HEK293 (cell line): ENCODE measurements around the gene DOK4.

Experiments used
- CTCF ChIA-PET: fragments of 350-600 bp; formaldehyde crosslinking; extraction: SDS; loops from one replicate; lab custom pipeline; 2021; ENCODE audit warnings: antibody characterized with exemption; lab: Yijun Ruan, JAX
- POLR2A ChIA-PET: fragments of 300-600 bp; formaldehyde crosslinking; extraction: SDS; loops from one replicate; lab custom pipeline; 2020; ENCODE audit warnings: antibody characterized with exemption, inconsistent platforms; lab: Yijun Ruan, JAX
- H3K27ac ChIP-seq: fragments of 200-500 bp; sonication (Bioruptor generic); 2 replicates; pipeline ENCODE4 v1.5.1; 2014; ENCODE audit warnings: low read depth, low read length, control low read depth, inconsistent platforms; ENCODE audit errors: extremely low read depth
- H3K36me3 ChIP-seq, 2 experiments: fragments of 200-500 bp in 1 of 2; sonication (Bioruptor generic) in 1 of 2; 1 replicate in 1 of 2; 2 replicates in 1 of 2; pipeline ENCODE4 v1.5.1; 2014 to 2017; ENCODE audit warnings: inconsistent platforms in 2 of 2, low read length in 2 of 2; ENCODE audit not compliant: control insufficient read depth in 2 of 2, insufficient read depth in 1 of 2
- H3K4me1 ChIP-seq: fragments of 200-500 bp; sonication (Bioruptor generic); 2 replicates; pipeline ENCODE4 v1.5.1; 2014; ENCODE audit warnings: mild to moderate bottlenecking, low read length, inconsistent platforms; ENCODE audit not compliant: control insufficient read depth, insufficient read depth
- H3K4me3 ChIP-seq: 2 replicates; pipeline ENCODE4 v1.5.1; 2011; ENCODE audit warnings: low read depth, mild to moderate bottlenecking, control low read depth, low read length, moderate library complexity
- H3K9me3 ChIP-seq: fragments of 200-500 bp; sonication (Bioruptor generic); 2 replicates; pipeline ENCODE4 v1.5.1; 2014; ENCODE audit warnings: low read depth, low read length, inconsistent platforms; ENCODE audit not compliant: control insufficient read depth, insufficient read depth
- BCL11A ChIP-seq: fragments of 450-650 bp; formaldehyde crosslinking; IDR thresholded peaks from 2 replicates; pipeline ENCODE4 v1.5.1; 2016; ENCODE audit warnings: low read depth, missing biosample characterization, missing genetic modification characterization
- OSR2 ChIP-seq: fragments of 450-650 bp; formaldehyde crosslinking; IDR thresholded peaks from 2 replicates; pipeline ENCODE4 v1.5.1; 2016; ENCODE audit warnings: missing biosample characterization, missing genetic modification characterization
- SALL2 ChIP-seq: fragments of 450-650 bp; formaldehyde crosslinking; IDR thresholded peaks from 2 replicates; pipeline ENCODE4 v1.5.0; 2017; ENCODE audit warnings: missing biosample characterization, mild to moderate bottlenecking, missing genetic modification characterization, borderline replicate concordance
- SP7 ChIP-seq: fragments of 450-650 bp; formaldehyde crosslinking; IDR thresholded peaks from 2 replicates; pipeline ENCODE4 v1.5.1; 2016; ENCODE audit warnings: missing biosample characterization, missing genetic modification characterization
- ZBTB48 ChIP-seq: fragments of 450-650 bp; formaldehyde crosslinking; IDR thresholded peaks from 2 replicates; pipeline ENCODE4 v1.5.1; 2016; ENCODE audit warnings: missing biosample characterization, missing genetic modification characterization
- ZNF561 ChIP-seq: fragments of 450-650 bp; IDR thresholded peaks from 2 replicates; pipeline ENCODE4 v1.5.1; 2018; ENCODE audit warnings: missing biosample characterization, missing genetic modification characterization, borderline replicate concordance
- ZNF785 ChIP-seq: fragments of 450-650 bp; formaldehyde crosslinking; IDR thresholded peaks from 2 replicates; pipeline ENCODE4 v1.5.1; 2016; ENCODE audit warnings: missing biosample characterization, missing genetic modification characterization
- ZSCAN23 ChIP-seq: fragments of 450-650 bp; formaldehyde crosslinking; IDR thresholded peaks from 2 replicates; pipeline ENCODE4 v1.5.1; 2016; ENCODE audit warnings: missing biosample characterization, missing genetic modification characterization
- TF ChIP-seq, protein P1 (sequence below): fragments of 450-650 bp; formaldehyde crosslinking; IDR thresholded peaks from 2 replicates; pipeline ENCODE4 v1.5.1; 2017; ENCODE audit warnings: missing biosample characterization, missing genetic modification characterization
- TF ChIP-seq, protein P2 (sequence below): fragments of 450-650 bp; formaldehyde crosslinking; IDR thresholded peaks from 2 replicates; pipeline ENCODE4 v1.5.1; 2016; ENCODE audit warnings: missing biosample characterization, missing genetic modification characterization
- TF ChIP-seq, protein P3 (sequence below): fragments of 450-650 bp; formaldehyde crosslinking; IDR thresholded peaks from 2 replicates; pipeline ENCODE4 v1.5.1; 2017; ENCODE audit warnings: missing biosample characterization, mild to moderate bottlenecking, missing genetic modification characterization, moderate library complexity
- TF ChIP-seq, protein P4 (sequence below): fragments of 450-650 bp; formaldehyde crosslinking; IDR thresholded peaks from 2 replicates; pipeline ENCODE4 v1.5.1; 2016; ENCODE audit warnings: missing biosample characterization, missing genetic modification characterization
- TF ChIP-seq, protein P5 (sequence below): fragments of 450-650 bp; formaldehyde crosslinking; IDR thresholded peaks from 2 replicates; pipeline ENCODE4 v1.5.1; 2016; ENCODE audit warnings: missing biosample characterization, missing genetic modification characterization

Gene DOK4

DNA sequence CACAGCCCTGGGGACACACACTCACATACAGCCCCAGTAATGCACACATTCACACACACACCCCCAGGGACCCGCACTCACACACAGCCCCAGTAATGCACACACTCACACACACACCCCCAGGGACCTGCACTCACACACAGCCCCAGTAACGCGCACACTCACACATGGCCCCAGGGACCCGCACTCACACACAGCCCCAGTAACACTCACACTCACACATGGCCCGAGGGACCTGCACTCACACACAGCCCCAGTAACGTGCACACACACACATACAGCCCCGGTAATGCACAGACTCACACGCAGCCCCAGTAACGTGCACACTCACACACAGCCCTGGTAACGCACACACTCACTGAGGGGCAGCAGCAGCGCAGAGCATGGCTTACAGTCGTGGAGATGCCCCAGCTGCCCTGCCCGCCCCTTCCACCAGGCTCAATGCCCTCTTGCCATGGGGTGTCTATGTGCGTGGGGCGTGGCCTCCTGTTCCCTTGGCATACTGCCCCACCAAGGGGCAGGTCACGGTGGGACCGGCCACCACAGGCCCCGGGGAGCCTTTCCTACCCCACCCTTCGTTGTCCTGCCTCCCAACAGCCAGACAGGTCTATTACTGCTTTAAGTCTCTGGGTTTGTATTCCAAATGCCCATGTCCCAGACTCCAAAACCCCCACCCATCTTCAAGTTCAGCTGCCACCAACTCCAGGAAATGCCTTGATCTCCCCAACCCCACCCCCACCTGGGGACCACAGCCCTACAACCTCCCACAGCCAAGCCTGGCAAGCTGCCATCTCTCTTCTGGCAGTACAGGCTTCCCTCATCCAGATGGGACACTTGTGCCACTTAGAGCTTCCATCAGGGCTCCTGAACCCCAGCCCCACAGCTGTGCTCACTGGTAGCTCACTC, 47.4 kb upstream of the DOK4 start (continued):
- TF ChIP-seq, protein P1, sequence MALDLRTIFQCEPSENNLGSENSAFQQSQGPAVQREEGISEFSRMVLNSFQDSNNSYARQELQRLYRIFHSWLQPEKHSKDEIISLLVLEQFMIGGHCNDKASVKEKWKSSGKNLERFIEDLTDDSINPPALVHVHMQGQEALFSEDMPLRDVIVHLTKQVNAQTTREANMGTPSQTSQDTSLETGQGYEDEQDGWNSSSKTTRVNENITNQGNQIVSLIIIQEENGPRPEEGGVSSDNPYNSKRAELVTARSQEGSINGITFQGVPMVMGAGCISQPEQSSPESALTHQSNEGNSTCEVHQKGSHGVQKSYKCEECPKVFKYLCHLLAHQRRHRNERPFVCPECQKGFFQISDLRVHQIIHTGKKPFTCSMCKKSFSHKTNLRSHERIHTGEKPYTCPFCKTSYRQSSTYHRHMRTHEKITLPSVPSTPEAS, result peak; percentile 77
- TF ChIP-seq OSR2 (tag by site-specific recombination) (0 out of 2 replicates have a peak, but pooled peaks have one; percentile 23), SP7 (tag by site-specific recombination) (no peak), ZSCAN23 (tag by site-specific recombination) (no peak)
- TF ChIP-seq, protein P2, sequence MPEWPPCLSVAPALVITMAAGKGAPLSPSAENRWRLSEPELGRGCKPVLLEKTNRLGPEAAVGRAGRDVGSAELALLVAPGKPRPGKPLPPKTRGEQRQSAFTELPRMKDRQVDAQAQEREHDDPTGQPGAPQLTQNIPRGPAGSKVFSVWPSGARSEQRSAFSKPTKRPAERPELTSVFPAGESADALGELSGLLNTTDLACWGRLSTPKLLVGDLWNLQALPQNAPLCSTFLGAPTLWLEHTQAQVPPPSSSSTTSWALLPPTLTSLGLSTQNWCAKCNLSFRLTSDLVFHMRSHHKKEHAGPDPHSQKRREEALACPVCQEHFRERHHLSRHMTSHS (tag by site-specific recombination), result no peak
- TF ChIP-seq, protein P3, sequence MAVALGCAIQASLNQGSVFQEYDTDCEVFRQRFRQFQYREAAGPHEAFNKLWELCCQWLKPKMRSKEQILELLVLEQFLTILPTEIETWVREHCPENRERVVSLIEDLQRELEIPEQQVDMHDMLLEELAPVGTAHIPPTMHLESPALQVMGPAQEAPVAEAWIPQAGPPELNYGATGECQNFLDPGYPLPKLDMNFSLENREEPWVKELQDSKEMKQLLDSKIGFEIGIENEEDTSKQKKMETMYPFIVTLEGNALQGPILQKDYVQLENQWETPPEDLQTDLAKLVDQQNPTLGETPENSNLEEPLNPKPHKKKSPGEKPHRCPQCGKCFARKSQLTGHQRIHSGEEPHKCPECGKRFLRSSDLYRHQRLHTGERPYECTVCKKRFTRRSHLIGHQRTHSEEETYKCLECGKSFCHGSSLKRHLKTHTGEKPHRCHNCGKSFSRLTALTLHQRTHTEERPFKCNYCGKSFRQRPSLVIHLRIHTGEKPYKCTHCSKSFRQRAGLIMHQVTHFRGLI (tag by site-specific recombination), result no peak
- TF ChIP-seq, protein P4, sequence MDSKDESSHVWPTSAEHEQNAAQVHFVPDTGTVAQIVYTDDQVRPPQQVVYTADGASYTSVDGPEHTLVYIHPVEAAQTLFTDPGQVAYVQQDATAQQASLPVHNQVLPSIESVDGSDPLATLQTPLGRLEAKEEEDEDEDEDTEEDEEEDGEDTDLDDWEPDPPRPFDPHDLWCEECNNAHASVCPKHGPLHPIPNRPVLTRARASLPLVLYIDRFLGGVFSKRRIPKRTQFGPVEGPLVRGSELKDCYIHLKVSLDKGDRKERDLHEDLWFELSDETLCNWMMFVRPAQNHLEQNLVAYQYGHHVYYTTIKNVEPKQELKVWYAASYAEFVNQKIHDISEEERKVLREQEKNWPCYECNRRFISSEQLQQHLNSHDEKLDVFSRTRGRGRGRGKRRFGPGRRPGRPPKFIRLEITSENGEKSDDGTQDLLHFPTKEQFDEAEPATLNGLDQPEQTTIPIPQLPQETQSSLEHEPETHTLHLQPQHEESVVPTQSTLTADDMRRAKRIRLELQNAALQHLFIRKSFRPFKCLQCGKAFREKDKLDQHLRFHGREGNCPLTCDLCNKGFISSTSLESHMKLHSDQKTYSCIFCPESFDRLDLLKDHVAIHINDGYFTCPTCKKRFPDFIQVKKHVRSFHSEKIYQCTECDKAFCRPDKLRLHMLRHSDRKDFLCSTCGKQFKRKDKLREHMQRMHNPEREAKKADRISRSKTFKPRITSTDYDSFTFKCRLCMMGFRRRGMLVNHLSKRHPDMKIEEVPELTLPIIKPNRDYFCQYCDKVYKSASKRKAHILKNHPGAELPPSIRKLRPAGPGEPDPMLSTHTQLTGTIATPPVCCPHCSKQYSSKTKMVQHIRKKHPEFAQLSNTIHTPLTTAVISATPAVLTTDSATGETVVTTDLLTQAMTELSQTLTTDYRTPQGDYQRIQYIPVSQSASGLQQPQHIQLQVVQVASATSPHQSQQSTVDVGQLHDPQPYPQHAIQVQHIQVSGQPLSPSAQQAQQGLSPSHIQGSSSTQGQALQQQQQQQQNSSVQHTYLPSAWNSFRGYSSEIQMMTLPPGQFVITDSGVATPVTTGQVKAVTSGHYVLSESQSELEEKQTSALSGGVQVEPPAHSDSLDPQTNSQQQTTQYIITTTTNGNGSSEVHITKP, result peak; percentile 43
- TF ChIP-seq, protein P5, sequence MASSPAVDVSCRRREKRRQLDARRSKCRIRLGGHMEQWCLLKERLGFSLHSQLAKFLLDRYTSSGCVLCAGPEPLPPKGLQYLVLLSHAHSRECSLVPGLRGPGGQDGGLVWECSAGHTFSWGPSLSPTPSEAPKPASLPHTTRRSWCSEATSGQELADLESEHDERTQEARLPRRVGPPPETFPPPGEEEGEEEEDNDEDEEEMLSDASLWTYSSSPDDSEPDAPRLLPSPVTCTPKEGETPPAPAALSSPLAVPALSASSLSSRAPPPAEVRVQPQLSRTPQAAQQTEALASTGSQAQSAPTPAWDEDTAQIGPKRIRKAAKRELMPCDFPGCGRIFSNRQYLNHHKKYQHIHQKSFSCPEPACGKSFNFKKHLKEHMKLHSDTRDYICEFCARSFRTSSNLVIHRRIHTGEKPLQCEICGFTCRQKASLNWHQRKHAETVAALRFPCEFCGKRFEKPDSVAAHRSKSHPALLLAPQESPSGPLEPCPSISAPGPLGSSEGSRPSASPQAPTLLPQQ (tag by site-specific recombination), result peak; percentile 67
- TF ChIP-seq, all 188 proteins: peak for 13

DNA sequence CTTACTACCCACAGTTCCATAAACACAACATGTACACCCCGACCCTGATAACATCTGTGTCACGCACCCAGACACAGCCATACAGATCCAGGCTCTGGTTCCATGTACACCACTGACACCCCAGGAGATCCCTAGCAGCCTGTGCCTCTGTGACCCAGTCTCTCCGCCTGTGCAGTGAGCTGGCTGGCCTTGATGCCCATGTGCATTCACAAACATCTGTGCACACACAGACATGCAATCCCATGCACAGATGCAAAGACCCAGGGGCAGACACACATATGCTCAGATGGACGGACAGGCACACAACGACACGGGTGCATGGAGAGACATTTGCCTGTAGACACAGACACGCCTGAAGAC, 46.0 kb upstream of the DOK4 start:
- Histone ChIP-seq H3K27ac (no peak overlapping the region), H3K4me3 (no peak overlapping the region), H3K36me3 (peaks cover 0 to 4% of the 10 kb centered on the region in 2 experiments; a peak in 1 of 3 replicates)
- CTCF ChIA-PET, result interaction anchor here (0.5 to 2.1 kb wide), 4 partner anchors 13 to 157 kb away, joined by 3 to 7 read pairs (median 5); no protein-coding TSS in a partner anchor
- POLR2A ChIA-PET, result interaction anchor here (0.6 kb wide), 1 partner anchor 203 kb away, joined by 3 read pairs; no protein-coding TSS in a partner anchor
- TF ChIP-seq ZBTB48 (tag by site-specific recombination) (no peak), SALL2 (no peak), BCL11A (tag by site-specific recombination) (no peak), ZNF785 (tag by site-specific recombination) (no peak), ZNF561 (tag by site-specific recombination) (no peak)
- TF ChIP-seq, all 188 proteins: peak for 0
- peaks cover 15% of the 10 kb centered on the region for H3K4me1 ChIP-seq
- no peaks in the 10 kb centered on the region for H3K9me3 ChIP-seq
